ENCODE measurements around the gene ZNF200. TPM values are rescaled to one million over a fixed set of nuclear protein-coding genes. Genes with fewer than 3 reads are reported as not detected.

Gene ZNF200
- total RNA-seq, 1 donor from 2014 or later = 12.4 TPM

DNA sequence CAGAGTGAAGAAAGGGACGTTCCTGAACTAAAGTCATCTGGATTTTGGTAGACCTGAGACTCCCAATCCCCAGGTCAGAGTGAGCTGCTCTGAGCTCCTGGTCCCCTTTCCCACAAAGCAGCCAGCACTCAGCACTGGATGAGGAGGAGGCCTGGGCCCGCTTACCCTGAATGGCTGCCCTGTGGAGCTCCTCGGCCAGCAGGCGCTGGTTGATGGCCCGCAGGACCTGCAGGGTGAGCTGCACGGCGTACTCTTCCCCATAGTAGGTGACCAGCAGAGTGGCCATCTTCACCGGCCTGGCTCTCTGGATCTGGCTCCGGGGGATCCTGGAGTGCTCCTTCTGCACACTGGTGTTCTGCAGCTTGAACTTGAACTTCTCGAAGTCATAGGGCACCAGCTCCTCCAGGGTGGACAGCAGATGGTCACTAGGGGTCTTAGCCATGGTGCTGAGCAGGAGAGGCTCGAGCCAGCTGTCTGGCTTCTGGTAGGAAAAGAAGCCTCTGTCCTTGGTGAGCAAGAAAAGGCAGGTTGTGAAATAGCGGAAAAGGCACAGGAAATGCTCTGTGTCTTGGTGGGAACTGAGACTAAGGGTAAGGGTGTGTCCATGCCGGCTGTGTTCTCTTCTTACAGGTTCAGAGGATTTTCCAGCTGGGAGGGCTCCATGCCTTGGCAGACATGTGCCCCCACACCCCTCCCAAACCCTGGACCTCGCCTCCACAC, 21.3 kb upstream of the ZNF200 start, which contains the start of gene MEFV:
Gene MEFV, minus strand, starts transcription at position 488 of the 720 bp plus-strand sequence. Its CDS starts 46 bp downstream, at position 442.
- H3K9me3 Mint-ChIP-seq = no peaks in the 10 kb centered on the region
- no peak within 1 kb of the TSS for H3K4me3 Mint-ChIP-seq
- no peaks in the 10 kb centered on the region for H3K4me1 Mint-ChIP-seq (ENCODE audit: unreplicated experiment)
- peaks cover 5% of the 10 kb centered on the region for H3K27me3 Mint-ChIP-seq
- DNase-seq (ENCODE audit: extremely low spot score, unreplicated experiment) = no peak
- TF ChIP-seq, protein P1, sequence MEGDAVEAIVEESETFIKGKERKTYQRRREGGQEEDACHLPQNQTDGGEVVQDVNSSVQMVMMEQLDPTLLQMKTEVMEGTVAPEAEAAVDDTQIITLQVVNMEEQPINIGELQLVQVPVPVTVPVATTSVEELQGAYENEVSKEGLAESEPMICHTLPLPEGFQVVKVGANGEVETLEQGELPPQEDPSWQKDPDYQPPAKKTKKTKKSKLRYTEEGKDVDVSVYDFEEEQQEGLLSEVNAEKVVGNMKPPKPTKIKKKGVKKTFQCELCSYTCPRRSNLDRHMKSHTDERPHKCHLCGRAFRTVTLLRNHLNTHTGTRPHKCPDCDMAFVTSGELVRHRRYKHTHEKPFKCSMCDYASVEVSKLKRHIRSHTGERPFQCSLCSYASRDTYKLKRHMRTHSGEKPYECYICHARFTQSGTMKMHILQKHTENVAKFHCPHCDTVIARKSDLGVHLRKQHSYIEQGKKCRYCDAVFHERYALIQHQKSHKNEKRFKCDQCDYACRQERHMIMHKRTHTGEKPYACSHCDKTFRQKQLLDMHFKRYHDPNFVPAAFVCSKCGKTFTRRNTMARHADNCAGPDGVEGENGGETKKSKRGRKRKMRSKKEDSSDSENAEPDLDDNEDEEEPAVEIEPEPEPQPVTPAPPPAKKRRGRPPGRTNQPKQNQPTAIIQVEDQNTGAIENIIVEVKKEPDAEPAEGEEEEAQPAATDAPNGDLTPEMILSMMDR (conservative IDR thresholded peaks at IDR 0.05) = no peak
- no peaks in the 10 kb centered on the region for H3K36me3 Mint-ChIP-seq
- no peak within 1 kb of the TSS for H3K27ac Mint-ChIP-seq

DNA sequence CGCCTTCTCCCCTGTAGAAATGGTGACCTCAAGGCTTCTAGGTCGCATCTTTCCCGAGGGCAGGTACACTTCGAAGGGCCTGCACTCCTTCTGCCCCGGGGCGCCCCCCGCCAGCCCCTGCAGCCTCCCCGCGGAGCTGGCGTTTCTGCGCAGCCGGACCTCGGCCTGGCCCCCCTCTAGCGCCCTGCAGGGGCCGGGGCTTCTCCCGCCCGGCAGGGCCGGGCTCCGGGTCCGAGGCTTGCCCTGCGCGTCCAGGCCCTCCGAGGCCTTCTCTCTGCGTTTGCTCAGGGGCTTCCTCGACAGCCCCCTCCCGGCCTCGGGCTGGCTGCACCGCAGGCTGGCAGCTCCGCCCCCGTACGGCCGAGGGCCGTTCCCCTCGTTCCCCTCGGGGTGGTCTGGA, 19.4 kb upstream of the ZNF200 start:
- H3K4me1 Mint-ChIP-seq (ENCODE audit: unreplicated experiment) = no peaks in the 10 kb centered on the region
- TF ChIP-seq, protein P1 (conservative IDR thresholded peaks at IDR 0.05) = no peak
- peaks cover 3% of the 10 kb centered on the region for H3K9me3 Mint-ChIP-seq
- H3K27ac Mint-ChIP-seq = no peak overlapping the region
- peaks cover 13% of the 10 kb centered on the region for H3K27me3 Mint-ChIP-seq
- DNase-seq (ENCODE audit: extremely low spot score, unreplicated experiment) = no peak
- H3K4me3 Mint-ChIP-seq = no peak overlapping the region
- no peaks in the 10 kb centered on the region for H3K36me3 Mint-ChIP-seq

DNA sequence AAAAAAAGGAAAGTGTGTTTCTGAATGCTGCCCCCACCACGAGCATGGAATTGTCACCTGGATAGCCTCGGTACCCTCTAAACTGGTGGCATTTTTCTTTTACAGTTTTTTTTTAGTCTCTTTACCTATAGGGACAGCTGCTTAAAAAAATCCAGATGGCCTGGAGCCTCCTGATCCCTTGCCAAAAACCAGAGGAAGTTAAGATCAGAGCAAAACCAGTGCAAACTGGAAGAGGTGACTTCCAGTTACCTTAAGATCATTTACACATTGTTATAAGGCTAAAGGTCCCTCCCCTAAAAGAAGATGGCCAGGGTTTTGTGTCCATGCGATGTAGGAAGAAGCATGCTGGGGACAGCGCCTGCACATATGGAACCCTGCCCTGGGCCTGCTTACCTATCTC, 18.0 kb upstream of the ZNF200 start:
- Mint-ChIP-seq H3K4me1 (ENCODE audit: unreplicated experiment) (no peaks in the 10 kb centered on the region), H3K4me3 (no peak overlapping the region), H3K27ac (no peak overlapping the region), H3K9me3 (peaks cover 3% of the 10 kb centered on the region), H3K27me3 (peaks cover 8% of the 10 kb centered on the region), H3K36me3 (no peaks in the 10 kb centered on the region)
- TF ChIP-seq, protein P1 (conservative IDR thresholded peaks at IDR 0.05) = no peak
- DNase-seq (ENCODE audit: extremely low spot score, unreplicated experiment) = no peak

DNA sequence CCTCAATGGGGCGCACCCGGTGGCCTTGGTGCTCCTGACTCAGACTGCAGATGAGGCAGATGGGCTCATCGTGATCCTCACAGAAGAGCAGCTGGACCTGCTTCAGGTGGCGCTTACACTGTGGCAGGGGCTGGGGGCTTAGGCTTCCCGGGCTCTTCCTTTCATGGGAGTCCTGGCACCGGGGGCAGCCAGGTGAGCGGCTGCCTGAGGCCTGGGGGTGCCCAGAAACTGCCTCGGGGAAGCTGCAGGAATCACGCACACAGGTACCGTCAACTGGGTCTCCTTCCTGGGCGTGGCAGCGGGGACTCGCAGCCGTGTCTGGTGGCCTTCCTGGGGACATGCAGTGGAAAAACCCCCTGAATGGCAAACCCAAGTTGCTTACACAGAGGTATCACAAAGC, 14.5 kb upstream of the ZNF200 start:
- Mint-ChIP-seq H3K4me1 (ENCODE audit: unreplicated experiment) (no peaks in the 10 kb centered on the region), H3K27ac (no peak overlapping the region), H3K9me3 (peaks cover 3% of the 10 kb centered on the region), H3K36me3 (no peaks in the 10 kb centered on the region), H3K27me3 (peaks cover 16% of the 10 kb centered on the region), H3K4me3 (no peak overlapping the region)
- TF ChIP-seq, protein P1 (conservative IDR thresholded peaks at IDR 0.05) = no peak
- no peak for DNase-seq (ENCODE audit: extremely low spot score, unreplicated experiment)

DNA sequence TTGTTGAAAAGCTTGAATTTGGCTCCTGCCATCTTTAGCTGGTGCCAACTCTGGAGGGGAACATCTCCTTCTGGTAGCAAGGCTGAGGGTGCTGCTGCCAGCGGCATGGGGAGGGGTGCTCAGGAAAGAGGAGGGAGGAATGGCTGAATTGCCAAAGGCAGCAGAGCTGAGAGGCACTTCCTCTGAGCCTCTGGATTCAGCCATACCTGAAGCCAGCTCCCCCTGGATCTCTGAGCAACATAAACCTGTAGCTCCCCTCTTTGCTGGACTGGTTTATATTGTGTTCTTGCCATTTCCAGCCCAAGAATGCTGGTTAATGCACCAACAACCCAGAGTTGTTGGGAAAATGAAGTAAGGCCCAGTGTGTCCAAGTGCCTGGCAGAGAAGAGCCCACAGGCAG, 14.1 kb upstream of the ZNF200 start:
- Mint-ChIP-seq H3K27me3 (peaks cover 18% of the 10 kb centered on the region), H3K36me3 (no peaks in the 10 kb centered on the region), H3K4me1 (ENCODE audit: unreplicated experiment) (no peaks in the 10 kb centered on the region), H3K27ac (no peak overlapping the region), H3K9me3 (peaks cover 3% of the 10 kb centered on the region), H3K4me3 (no peak overlapping the region)
- TF ChIP-seq, protein P1 (conservative IDR thresholded peaks at IDR 0.05) = no peak
- no peak for DNase-seq (ENCODE audit: extremely low spot score, unreplicated experiment)
